HG03103 (cell line): Measurements from ENCODE around the gene SCAF8.
"Not testable (repeated sequence)": the region's sequence is repeated elsewhere in the genome, so short reads cannot be mapped to it uniquely, and the experiment has no call there.

Source experiments
- ATAC-seq: cut with Tn5 transposase; IDR thresholded peaks from one replicate; pipeline ENCODE4 v1.9.1; 2021; ENCODE audit warnings: low read depth; ENCODE audit not compliant: unreplicated experiment

SCAF8 gene

GRCh38 chr6:154768280-154768679 is 35.1 kb downstream of the SCAF8 start:
- ATAC-seq: no peak

- peak; percentile 92 for ATAC-seq
Measured at GRCh38 chr6:154773610-154774089, 40.4 kb downstream of the SCAF8 start.

- ATAC-seq: not testable (repeated sequence)
Measured at GRCh38 chr6:154779157-154779556, 45.9 kb downstream of the SCAF8 start.

- ATAC-seq: no peak
Measured at GRCh38 chr6:154782193-154782592, 49.0 kb downstream of the SCAF8 start.

GRCh38 chr6:154783229-154783628 is 50.0 kb downstream of the SCAF8 start:
- ATAC-seq: no peak

- ATAC-seq: no peak
Measured at GRCh38 chr6:154785075-154785474, 51.9 kb downstream of the SCAF8 start.

GRCh38 chr6:154786144-154786868 is 53.1 kb downstream of the SCAF8 start:
- no peak for ATAC-seq

GRCh38 chr6:154791556-154792317 is 58.5 kb downstream of the SCAF8 start:
- no peak for ATAC-seq

- no peak for ATAC-seq
Measured at GRCh38 chr6:154792325-154792724, 59.1 kb downstream of the SCAF8 start.

- ATAC-seq: no peak
Measured at GRCh38 chr6:154792761-154793160, 59.5 kb downstream of the SCAF8 start.

GRCh38 chr6:154796484-154796883 is 63.3 kb downstream of the SCAF8 start:
- no peak for ATAC-seq

GRCh38 chr6:154797857-154798256 is 64.6 kb downstream of the SCAF8 start:
- ATAC-seq: no peak

- ATAC-seq: no peak
Measured at GRCh38 chr6:154800338-154800737, 67.1 kb downstream of the SCAF8 start.

- ATAC-seq: no peak
Measured at GRCh38 chr6:154805288-154805911, 72.2 kb downstream of the SCAF8 start.

GRCh38 chr6:154806804-154807203 is 73.6 kb downstream of the SCAF8 start:
- no peak for ATAC-seq

- not testable (repeated sequence) for ATAC-seq
Measured at GRCh38 chr6:154811663-154812062, 78.4 kb downstream of the SCAF8 start.

- ATAC-seq: peak; percentile 85
Measured at GRCh38 chr6:154814063-154814462, 80.8 kb downstream of the SCAF8 start.

- ATAC-seq: no peak
Measured at GRCh38 chr6:154815938-154816820, 83.0 kb downstream of the SCAF8 start.

- ATAC-seq: no peak
Measured at GRCh38 chr6:154821099-154821498, 87.9 kb downstream of the SCAF8 start.

GRCh38 chr6:154821638-154822037 is 88.4 kb downstream of the SCAF8 start:
- ATAC-seq: no peak
